ENCODE data around the gene PRKCA. TPM values are rescaled to one million over a fixed set of nuclear protein-coding genes. Genes with fewer than 3 reads are reported as not detected.

The PRKCA gene
- total and polyA plus RNA-seq, 9 of the 15 experiments (the other 6 are each of a cell fraction or from before 2014, with no cell fraction given): 3.2 to 33.0 (median 17.8) TPM

- peaks cover 25 to 44% of the 10 kb centered on the region in 2 experiments for H3K4me1 ChIP-seq (replicated peaks in 1 of 2; ENCODE audit: control insufficient read depth in 2 of 2, insufficient read depth in 2 of 2, low read length in 2 of 2)
- DNase-seq (ENCODE audit: extremely low read depth in 1 of 4, low spot score in 3 of 4) (peak; percentile 52 to 63 (median 56)), FAIRE-seq (peak; percentile 82), ATAC-seq (peak; percentile 65)
- H4K20me1 ChIP-seq (replicated peaks; ENCODE audit: control insufficient read depth, insufficient read depth, low read length): no peaks in the 10 kb centered on the region
- in situ Hi-C loops (cut with MboI) (no loop called here), intact Hi-C loops (cut with micrococcal nuclease) (loop anchor here (2.0 kb wide), 2 partner anchors 57 to 203 kb away; no protein-coding TSS in a partner anchor)
- H3K9me3 ChIP-seq (replicated peaks; ENCODE audit: control insufficient read depth, insufficient read depth, low read depth, low read length): no peaks in the 10 kb centered on the region
- peaks cover 1% of the 10 kb centered on the region; the same call in 1 of the 3 replicates for H3K36me3 ChIP-seq (ENCODE audit: control insufficient read depth, insufficient read depth, low read length)
- H3K79me2 ChIP-seq (ENCODE audit: control insufficient read depth, insufficient read depth, low read length): peaks cover 62% of the 10 kb centered on the region
- no peaks in the 10 kb centered on the region for H3K27me3 ChIP-seq (ENCODE audit: control insufficient read depth in 2 of 2, insufficient read depth in 2 of 2, low read length in 2 of 2)
- H3K27ac ChIP-seq (ENCODE audit: extremely low read depth, low read depth, low read length): peak overlapping the region; percentile 86
- H3K4me2 ChIP-seq (ENCODE audit: insufficient read depth, low read length): peak overlapping the region; percentile 70
- WGBS (ENCODE audit: insufficient coverage, low coverage, missing lambda C conversion rate): 4% methylated on average over 10 of the region's 10 CpGs
- ChIA-PET POLR2A (interaction anchor here (0.6 to 1.2 kb wide), 8 partner anchors 9 to 1476 kb away, joined by 3 to 4 read pairs (median 3); no protein-coding TSS in a partner anchor), CTCF (ENCODE audit: low intra/inter-chr PET ratio) (no interaction called here)
- H2AFZ ChIP-seq (ENCODE audit: low read depth, low read length): peak overlapping the region; percentile 75
- no peak overlapping the region for H3K4me3 ChIP-seq
- BruUV-seq (replicated peaks): no TSS peak
- H3K9me1 ChIP-seq (ENCODE audit: control insufficient read depth, insufficient read depth, low read length): no peaks in the 10 kb centered on the region
- H3K9ac ChIP-seq (ENCODE audit: insufficient read depth in 1 of 2, low read depth in 2 of 2, low read length in 2 of 2): peak overlapping the region in 1 of 2 experiments; percentile 68; a peak in 2 of 4 replicates
- TF ChIP-seq KDM1A (IDR thresholded peaks at IDR 0.05) (peak in 1 of 2 experiments; percentile 27; a peak in 1 of 4 replicates), TEAD4 (IDR thresholded peaks at IDR 0.05; ENCODE audit: low read length) (peak; percentile 40; the same call in 1 of the 2 replicates), TEAD4 (CRISPR knock-in tag; IDR thresholded peaks at IDR 0.05; ENCODE audit: borderline replicate concordance) (no peak), TFE3 (CRISPR knock-in tag; IDR thresholded peaks at IDR 0.05) (no peak), HLTF (IDR thresholded peaks at IDR 0.05) (0 out of 2 replicates have a peak, but pooled peaks have one; percentile 57), RAD51 (IDR thresholded peaks at IDR 0.05; ENCODE audit: borderline replicate concordance, low read depth) (no peak), ZNF444 (CRISPR knock-in tag; IDR thresholded peaks at IDR 0.05) (no peak), ZNF644 (tag; IDR thresholded peaks at IDR 0.05; ENCODE audit: low read depth) (no peak), CREBBP (IDR thresholded peaks at IDR 0.05; ENCODE audit: low read depth, low read length) (no peak), ZNF507 (tag; conservative IDR thresholded peaks at IDR 0.05) (no peak), SMAD4 (CRISPR knock-in tag; conservative IDR thresholded peaks at IDR 0.05) (0 out of 2 replicates have a peak, but pooled peaks have one; percentile 7), ZNF518B (CRISPR knock-in tag; IDR thresholded peaks at IDR 0.05) (no peak), ZBTB2 (IDR thresholded peaks at IDR 0.05) (0 out of 2 replicates have a peak, but pooled peaks have one; percentile 40), ZNF780A (CRISPR knock-in tag; IDR thresholded peaks at IDR 0.05) (no peak), POLR3A (IDR thresholded peaks at IDR 0.05; ENCODE audit: borderline replicate concordance, extremely low read depth, insufficient read depth, insufficient read length) (no peak)
Observed at GRCh38 chr17:66507982-66508760, 205.8 kb downstream of the PRKCA start.

Measured in K562 (cell line).